Measurements from ENCODE around the gene UBE2D2. TPM values are rescaled to one million over a fixed set of nuclear protein-coding genes. Genes with fewer than 3 reads are reported as not detected.
"Not testable (repeated sequence)": the region's sequence is repeated elsewhere in the genome, so short reads cannot be mapped to it uniquely, and the experiment has no call there.

Gene UBE2D2
- total RNA-seq = 110 TPM
- long read RNA-seq, transcript UBE2D2-202 (7 exons, 2,702 nt) = major isoform, 151 of 169 reads
- long read RNA-seq, partial matches to known transcripts = 3 of 169 reads
- long read RNA-seq, other reads (novel, unspliced or antisense) = 15 of 169 reads

DNA sequence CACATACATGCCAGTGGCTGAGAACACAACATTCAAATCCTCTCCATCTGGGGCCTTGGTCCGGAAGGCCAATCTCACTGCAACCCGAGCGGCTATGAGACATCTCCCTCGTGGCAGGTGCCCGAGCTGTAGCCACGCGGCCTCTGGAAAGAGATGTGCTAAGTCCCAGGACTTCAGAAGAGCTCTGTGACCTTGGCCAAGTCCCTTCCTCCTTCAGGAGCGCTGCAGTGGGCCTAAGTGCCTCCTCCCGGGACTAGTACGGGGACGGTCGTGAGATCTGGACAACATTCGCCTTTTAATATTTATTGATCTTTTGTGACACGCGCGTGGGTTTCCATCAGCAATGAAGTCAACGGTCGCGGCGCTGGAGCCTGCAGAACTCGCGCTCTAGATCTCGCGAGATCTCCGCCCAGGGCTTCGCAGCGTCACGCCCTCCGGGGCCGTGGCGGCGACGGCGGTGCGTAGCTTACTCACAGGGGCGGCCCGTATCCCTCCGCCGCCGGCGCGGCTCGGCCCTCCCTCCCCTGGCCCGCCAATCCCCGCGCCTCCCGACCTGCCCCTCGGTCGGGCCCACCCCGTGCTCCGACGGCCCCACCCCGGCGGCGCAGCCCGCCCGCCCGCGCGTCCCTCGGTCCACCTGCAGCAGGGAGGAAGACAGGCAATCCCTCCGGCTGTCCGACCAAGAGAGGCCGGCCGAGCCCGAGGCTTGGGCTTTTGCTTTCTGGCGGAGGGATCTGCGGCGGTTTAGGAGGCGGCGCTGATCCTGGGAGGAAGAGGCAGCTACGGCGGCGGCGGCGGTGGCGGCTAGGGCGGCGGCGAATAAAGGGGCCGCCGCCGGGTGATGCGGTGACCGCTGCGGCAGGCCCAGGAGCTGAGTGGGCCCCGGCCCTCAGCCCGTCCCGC is at the start of gene UBE2D2:
UBE2D2 (plus strand) TSS at position 588 of the 903 bp plus-strand sequence. CDS start 453 bp downstream, outside the sequence.
- Histone ChIP-seq H3K9me3 (replicated peaks) (no peaks in the 10 kb centered on the region), H3K27ac (replicated peaks) (peak within 1 kb of the TSS; percentile 98), H3K27me3 (ENCODE audit: low read depth) (no peaks in the 10 kb centered on the region), H3K4me1 (peaks cover 55% of the 10 kb centered on the region), H3K36me3 (no peaks in the 10 kb centered on the region), H3K4me3 (peak within 1 kb of the TSS; percentile 98)
- intact Hi-C loops (cut with micrococcal nuclease) = no loop called here
- TF ChIP-seq, protein P1, sequence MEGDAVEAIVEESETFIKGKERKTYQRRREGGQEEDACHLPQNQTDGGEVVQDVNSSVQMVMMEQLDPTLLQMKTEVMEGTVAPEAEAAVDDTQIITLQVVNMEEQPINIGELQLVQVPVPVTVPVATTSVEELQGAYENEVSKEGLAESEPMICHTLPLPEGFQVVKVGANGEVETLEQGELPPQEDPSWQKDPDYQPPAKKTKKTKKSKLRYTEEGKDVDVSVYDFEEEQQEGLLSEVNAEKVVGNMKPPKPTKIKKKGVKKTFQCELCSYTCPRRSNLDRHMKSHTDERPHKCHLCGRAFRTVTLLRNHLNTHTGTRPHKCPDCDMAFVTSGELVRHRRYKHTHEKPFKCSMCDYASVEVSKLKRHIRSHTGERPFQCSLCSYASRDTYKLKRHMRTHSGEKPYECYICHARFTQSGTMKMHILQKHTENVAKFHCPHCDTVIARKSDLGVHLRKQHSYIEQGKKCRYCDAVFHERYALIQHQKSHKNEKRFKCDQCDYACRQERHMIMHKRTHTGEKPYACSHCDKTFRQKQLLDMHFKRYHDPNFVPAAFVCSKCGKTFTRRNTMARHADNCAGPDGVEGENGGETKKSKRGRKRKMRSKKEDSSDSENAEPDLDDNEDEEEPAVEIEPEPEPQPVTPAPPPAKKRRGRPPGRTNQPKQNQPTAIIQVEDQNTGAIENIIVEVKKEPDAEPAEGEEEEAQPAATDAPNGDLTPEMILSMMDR (IDR thresholded peaks at IDR 0.05; ENCODE audit: borderline replicate concordance) = no peak
- peak; percentile 97 for DNase-seq

DNA sequence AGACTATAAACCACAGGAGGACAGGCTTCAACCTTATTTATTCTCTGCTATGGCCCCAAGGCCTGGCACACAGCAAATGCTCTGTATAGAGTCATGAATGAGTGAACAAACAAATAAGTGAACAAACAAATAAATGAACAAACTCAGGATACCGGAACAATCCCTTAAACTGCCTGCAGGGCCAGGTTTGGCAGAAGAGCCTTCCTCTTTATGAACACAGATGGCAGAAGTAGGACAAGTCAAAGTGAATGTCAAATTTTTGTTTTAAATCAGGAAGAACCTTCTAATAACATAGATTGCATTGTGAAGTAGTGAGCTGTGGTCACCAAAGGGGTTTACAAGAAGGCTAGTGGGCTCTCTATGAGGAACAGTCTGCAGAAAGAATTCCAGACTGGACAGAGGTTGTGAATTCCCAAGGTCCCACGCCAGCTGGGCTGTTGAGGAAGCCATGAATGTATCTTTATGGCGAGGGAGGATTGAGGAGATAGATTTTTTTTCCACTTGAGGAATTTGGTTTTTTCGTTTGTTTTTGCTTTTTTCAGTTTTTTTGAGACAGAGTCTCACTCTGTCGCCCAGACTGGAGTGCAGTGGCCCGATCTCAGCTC is 48.3 kb upstream of the UBE2D2 start:
- Histone ChIP-seq H3K9me3 (replicated peaks) (no peaks in the 10 kb centered on the region), H3K27ac (replicated peaks) (no peak overlapping the region), H3K27me3 (ENCODE audit: low read depth) (no peaks in the 10 kb centered on the region), H3K4me1 (peaks cover 16% of the 10 kb centered on the region), H3K36me3 (no peaks in the 10 kb centered on the region), H3K4me3 (no peak overlapping the region)
- intact Hi-C loops (cut with micrococcal nuclease) = loop anchor here (2.0 kb wide), 1 partner anchor 90 kb away; no protein-coding TSS in a partner anchor
- no peak for DNase-seq
- TF ChIP-seq, protein P1 (IDR thresholded peaks at IDR 0.05; ENCODE audit: borderline replicate concordance) = no peak

DNA sequence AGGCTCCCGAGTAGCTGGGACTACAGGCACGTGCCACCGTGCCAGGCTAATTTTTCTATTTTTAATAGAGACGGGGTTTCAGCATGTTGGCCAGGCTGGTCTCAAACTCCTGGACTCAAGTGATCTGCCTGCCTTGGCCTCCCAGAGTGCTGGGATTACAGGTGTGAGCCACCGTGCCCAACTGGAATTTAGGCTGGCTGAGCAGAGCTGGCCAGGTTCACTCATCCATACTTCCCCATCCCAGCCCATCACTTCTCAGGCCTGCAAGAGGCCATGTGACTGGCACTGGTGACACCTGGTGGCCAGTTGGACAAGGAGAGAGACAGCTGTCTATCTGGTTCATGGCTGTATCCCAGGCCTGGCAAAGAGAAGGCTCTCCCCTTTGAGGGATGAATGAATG is 47.7 kb upstream of the UBE2D2 start:
- not testable (repeated sequence) for H3K27me3 ChIP-seq (ENCODE audit: low read depth); H3K27ac ChIP-seq (replicated peaks); H3K4me3 ChIP-seq; H3K9me3 ChIP-seq (replicated peaks); H3K36me3 ChIP-seq
- TF ChIP-seq, protein P1 (IDR thresholded peaks at IDR 0.05; ENCODE audit: borderline replicate concordance) = peak; percentile 85
- peak; percentile 83 for DNase-seq
- intact Hi-C loops (cut with micrococcal nuclease) = loop anchor here (2.0 kb wide), 1 partner anchor 91 kb away; no protein-coding TSS in a partner anchor
- peaks cover 17% of the 10 kb centered on the region for H3K4me1 ChIP-seq

DNA sequence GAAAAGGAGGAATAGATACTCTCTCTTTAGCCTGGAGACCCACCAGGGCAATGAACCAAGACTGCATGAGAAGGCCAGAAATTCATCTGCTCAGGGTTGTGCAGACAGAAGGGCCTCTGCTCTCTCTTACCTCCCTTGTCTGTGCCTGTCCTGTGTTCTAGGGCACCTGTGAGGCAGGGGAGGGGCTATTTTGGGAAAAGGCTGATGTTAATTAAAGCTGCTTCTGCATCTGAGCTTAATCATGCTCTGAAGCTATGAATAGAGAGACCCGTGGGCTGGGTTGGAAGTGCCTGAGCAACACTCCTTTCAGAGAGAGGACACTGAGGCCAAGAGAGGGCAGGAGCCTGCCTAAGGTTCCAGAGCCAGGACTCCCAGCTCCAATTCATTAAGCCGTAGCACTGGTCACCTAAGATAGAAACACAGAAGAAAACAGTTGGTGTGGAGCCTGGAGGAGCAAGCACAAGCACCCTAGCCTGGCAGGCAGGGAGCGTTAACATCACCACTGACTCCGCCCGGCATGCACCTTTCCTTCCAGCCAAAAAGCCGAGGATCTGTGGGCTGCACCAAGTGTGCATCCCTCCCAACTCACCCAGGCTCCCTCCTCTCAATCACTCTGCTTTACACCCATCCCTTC is 47.2 kb upstream of the UBE2D2 start:
- no peaks in the 10 kb centered on the region for H3K36me3 ChIP-seq
- no peaks in the 10 kb centered on the region for H3K27me3 ChIP-seq (ENCODE audit: low read depth)
- DNase-seq = no peak
- peaks cover 20% of the 10 kb centered on the region for H3K4me1 ChIP-seq
- H3K4me3 ChIP-seq = no peak overlapping the region
- no peaks in the 10 kb centered on the region for H3K9me3 ChIP-seq (replicated peaks)
- H3K27ac ChIP-seq (replicated peaks) = no peak overlapping the region
- intact Hi-C loops (cut with micrococcal nuclease) = loop anchor here (2.0 kb wide), 1 partner anchor 91 kb away; no protein-coding TSS in a partner anchor
- TF ChIP-seq, protein P1 (IDR thresholded peaks at IDR 0.05; ENCODE audit: borderline replicate concordance) = peak; percentile 12

DNA sequence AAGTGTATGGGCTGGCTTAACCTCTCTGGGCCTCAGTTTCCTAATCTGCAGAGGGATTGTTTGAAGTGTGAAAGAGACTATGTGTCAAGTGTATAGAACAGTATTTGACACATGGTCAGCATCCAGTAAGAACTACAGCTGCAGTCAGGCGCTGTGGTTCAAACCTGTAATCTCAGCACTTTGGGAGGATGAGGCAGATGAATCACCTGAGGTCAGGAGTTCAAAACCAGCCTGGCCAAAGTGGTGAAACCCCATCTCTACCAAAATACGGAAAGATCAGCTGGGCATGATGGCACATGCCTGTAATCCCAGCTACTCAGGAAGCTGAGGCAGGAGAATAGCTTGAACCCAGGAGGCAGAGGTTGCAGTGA is 46.7 kb upstream of the UBE2D2 start:
- Histone ChIP-seq H3K9me3 (replicated peaks) (no peaks in the 10 kb centered on the region), H3K36me3 (no peaks in the 10 kb centered on the region), H3K27me3 (ENCODE audit: low read depth) (no peaks in the 10 kb centered on the region), H3K4me1 (peaks cover 20% of the 10 kb centered on the region), H3K27ac (replicated peaks) (no peak overlapping the region), H3K4me3 (no peak overlapping the region)
- intact Hi-C loops (cut with micrococcal nuclease) = no loop called here
- TF ChIP-seq, protein P1 (IDR thresholded peaks at IDR 0.05; ENCODE audit: borderline replicate concordance) = no peak
- no peak for DNase-seq

All from left ventricle myocardium inferior (tissue), 1 donor.